Measurements from ENCODE around the gene SORCS1.

SORCS1 gene

DNA sequence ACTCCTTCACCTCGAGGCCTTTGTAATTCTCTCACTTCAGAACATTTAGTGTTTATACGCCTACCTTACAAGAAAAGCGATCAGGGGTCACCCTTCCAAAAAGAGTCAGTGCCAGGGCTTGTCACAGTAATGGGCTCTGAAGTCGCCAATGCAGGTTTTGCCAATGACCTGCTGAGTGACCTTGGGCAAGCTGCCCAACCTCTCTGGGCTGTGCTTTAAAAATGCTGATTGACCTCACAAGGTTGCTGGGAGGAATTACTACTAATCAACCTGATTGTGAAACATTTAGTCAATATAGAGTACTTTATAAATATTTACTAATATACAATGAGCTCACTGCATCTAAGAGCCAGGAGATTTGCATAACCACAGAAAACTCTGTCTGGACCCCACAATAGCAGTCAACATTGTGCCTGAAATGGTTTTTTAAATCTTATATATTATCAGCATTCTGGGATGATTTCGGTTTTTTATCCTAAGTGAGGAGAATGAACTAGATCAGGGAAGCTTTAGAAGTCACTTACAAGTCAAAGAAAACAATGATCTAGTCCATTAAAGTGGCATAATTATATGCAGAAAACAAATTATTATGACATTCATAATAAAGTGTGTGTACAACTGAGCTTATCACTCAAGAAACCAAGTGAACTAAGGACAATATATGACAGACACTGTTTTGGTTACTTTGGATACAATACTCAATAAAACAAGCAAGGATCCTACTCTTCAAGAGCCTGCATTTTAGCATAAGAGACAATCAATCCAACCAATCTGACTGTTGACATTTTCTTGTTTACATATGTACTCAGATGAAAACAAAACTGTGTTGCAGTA is 290.5 kb downstream of the SORCS1 start:
- no peak for DNase-seq

GRCh38 chr10:106872176-106872575 is 292.3 kb downstream of the SORCS1 start:
- no peak for DNase-seq

DNA sequence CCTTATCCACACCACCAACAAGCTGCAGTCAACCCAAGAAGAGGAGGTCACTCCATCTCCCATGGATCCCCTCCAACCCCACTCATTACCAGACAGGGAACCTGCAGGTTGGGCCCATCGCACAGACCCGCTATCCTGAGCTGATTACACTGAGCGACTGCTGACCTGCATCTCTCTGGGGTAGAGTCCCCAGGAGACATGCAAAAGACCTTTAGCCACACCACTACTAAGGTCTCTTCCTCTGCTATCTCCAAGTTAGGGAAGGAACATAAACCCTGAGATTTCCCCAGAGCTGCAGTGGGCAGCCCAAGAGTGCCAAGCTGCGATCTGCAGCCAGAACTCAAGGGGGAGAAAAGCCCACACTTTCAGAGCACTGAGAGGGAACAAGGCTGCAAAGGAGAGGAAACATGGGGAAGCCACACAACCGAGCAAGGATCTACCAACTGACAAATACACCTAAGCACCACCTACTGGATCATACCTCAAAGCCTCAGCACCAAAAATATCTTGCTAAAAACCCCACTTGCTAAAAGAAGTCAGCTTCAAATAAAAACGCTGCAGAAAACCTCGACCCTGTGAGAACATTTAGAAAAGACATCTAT is 298.2 kb downstream of the SORCS1 start:
- no peak for DNase-seq

DNA sequence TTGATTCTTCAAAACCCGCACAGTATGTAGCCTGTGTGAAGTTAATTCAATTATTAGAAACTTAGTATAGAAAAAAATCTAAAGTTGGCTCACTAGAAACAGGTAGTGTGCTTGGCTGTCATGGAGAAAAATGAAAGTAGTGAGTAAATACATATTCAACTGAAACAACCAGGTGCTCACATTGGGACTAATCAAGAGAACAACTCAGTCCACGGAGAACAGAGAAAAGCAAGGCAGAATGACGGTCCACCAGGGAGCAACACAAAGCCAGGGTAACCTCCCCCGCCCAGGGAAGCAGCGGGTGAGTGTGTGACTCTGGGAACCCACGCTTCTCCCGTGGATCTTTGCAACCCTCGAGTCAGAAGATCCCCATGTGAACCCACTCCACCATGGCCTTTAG is 300.5 kb downstream of the SORCS1 start:
- DNase-seq: no peak

GRCh38 chr10:106863549-106863948 is 301.0 kb downstream of the SORCS1 start:
- DNase-seq: no peak

GRCh38 chr10:106859892-106860652 is 304.4 kb downstream of the SORCS1 start:
- no peak for DNase-seq

DNA sequence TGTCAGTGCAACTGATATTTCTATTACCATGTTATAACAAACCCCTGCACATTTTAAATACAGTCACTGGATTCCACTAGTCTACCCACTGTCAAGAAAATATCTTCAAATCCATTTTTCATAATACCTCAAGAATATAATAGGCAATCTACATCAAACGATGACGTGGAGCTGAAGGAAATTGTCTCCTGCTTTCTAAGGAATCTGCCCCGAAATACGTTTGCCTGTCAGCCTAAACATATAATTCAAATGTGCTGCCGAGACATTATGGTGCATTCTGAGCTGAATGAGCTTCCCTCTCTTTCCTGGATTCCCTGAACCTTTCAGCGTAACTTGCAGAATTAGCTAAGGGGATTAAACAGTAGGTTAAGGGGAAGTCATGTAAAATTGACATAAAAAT is 306.8 kb downstream of the SORCS1 start:
- no peak for DNase-seq

DNA sequence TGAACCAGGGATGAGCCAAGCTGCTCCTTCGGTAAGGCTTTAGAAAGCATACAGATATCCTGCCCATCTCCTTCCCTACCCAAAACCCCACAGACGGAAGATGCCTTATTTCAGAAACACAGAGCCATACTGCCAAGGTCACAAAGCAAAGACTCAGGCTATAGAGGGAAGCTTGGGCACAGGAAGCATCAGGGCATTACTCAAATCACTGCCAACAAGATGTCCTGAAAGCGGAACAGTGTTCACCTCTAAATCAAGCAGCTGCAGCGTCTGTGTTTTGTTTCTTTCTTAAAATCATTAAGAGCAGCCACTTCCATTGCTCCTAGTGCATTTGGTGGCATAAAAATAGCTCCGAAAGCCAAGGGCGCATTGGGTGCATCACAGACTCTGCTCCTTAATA is 307.3 kb downstream of the SORCS1 start:
- no peak for DNase-seq

GRCh38 chr10:106836933-106837663 is 327.4 kb downstream of the SORCS1 start:
- DNase-seq: no peak

DNA sequence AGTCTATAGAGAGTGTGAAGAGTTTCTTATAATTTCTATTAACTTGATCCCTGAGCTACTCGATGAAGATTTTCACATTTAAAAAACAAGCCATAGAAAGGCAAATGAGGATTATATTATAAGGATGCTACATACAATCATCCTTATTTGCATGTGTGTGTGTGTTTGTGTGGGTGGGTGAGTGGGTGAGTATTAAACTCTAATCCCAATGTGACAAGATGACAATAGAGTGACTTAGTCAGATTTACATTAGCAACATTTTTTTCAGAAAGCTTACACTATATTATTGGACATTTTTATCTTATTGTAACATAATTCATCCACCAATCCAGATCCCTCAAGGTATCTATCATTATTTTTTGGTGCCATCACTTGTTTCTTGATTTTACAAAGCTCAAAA is 331.7 kb downstream of the SORCS1 start:
- DNase-seq: no peak

DNA sequence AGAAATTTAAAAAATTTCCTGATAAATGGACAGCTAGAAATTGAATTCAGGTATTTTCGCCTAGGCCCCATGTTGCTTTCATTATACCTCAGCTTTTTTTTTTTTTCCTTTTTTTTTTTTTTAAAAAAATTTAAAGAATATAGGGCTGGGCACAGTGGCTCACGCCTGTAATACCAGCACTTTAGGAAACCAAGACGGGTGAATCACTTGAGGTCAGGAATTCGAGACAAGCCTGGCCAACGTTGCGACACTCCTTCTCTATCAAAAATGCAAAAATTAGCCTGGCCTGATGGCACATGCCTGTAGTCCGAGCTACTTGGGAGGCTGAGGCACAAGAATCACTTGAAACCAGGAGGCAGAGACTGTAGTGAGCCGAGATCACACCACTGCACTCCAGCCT is 334.0 kb downstream of the SORCS1 start:
- DNase-seq: no peak

DNA sequence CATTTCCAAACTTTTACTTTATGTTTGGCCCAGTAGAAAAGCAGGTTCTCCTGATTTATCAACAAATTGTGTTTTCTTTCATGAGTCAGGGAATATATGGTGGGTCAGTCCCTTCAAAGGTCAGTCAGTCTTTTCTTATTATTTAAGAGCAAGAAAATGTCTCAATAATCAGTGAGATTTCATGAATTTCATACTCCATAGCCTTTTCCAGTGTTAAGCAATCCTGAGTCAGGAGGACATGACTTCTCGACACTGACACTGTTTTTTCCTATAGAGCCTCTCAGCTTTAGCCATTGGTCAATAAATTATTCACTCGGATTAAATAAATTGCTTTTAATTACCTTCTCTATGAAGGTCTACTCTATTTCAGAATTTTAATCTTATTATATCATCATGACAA is 334.5 kb downstream of the SORCS1 start:
- DNase-seq: no peak

GRCh38 chr10:106826716-106827115 is 337.8 kb downstream of the SORCS1 start:
- no peak for DNase-seq

DNA sequence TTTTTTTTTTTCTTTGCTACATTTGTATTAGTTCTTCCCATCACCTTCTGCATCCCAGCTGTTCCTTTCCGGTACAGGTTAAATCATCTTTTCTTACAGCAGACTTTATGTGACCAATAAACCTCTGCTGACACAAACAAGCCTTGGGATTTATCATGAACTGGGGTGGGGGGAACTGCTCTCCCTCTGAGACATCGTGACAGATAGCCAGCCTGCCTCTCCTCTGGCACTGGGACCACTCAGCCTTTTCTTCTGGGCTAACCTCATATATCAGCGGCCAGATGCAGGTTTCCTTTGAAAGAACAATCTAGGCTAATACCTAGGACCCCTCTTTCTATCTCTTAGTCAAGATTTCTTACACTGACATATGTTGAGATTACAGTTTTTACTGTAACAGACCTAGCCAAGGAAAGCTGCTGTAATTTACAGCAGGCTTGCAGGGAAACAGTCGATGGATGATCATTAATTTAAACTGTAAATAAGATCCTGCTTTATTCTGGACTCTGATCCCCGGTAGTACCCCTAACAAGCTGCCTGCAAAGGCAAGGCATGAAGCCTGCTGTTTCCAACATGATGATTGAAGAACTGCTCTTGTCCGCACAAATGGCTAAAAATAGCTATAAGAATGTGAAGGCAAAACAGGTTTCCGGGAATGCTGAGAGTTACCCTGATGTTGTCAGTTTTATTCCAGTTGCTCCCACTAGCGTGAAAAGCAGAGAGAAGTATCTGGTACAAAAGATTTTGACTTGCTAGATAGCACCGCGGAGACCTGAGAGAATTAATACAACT is 338.7 kb downstream of the SORCS1 start:
- no peak for DNase-seq

- DNase-seq: no peak
Observed at GRCh38 chr10:106820579-106820978, 343.9 kb downstream of the SORCS1 start.

- DNase-seq: no peak
Observed at GRCh38 chr10:106819490-106819889, 345.0 kb downstream of the SORCS1 start.

DNA sequence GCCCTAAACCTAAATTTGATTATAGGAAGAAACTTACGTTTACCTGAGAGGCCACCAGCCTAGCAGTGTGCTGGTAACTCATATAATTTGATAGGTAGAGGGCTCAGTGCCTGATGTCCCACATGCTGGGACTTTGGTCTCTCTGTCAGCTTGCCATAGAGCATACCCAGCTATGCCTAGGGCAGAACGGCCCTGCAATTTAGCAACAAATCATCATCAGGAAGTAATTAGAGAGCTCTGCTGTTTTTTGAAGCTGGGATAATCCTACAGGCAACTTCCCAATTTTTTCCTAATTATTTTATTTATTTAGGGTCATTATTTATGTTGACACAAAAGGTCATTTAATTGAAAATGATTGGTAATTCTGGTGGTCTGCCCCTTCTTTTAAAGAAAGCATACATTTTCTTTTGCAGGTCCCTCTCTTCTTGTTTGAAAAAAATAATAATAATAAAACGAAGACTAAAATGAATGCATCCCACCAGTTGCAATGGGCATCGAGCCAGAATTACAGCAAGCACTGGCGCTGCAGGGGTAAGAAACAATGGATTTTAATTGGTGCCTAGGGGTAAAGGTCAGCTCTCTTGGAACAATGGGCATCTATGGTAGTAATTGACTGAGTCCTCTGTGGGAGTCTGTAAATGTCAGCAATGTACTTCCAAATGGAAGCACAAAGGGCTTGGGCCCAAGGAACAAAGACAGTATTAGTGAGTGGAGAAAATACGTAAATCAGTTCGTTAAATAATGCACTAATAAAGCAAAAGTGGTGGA is 348.0 kb downstream of the SORCS1 start:
- DNase-seq: no peak

GRCh38 chr10:106815427-106816043 is 349.0 kb downstream of the SORCS1 start:
- DNase-seq: no peak

DNA sequence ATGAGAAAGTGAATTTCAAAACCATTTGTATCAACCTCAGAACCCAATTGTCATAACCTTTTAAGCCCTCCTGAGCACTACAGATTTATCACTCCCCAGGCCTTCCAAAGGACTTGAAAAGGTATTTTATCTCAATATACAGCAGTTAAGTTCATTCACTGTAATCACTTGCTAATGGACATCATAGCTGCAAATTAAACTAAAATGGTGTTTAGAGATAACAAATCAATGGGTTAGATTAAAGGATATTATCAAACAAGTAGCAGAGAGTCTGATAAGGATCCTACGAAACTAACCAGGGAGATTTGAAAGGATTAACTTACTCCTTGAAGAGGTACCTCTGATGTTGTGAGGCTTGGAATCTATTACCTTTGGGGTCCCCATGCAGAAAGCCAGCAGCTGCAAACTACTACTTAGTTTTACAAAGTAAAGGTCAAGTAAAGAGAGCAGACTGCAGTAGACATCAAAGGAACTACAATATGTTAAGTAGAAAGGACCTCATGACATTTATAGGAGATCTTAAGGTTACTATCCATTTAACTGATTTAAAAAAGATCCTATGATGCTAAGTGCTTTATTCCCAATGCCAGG is 359.4 kb downstream of the SORCS1 start:
- DNase-seq: no peak

DNA sequence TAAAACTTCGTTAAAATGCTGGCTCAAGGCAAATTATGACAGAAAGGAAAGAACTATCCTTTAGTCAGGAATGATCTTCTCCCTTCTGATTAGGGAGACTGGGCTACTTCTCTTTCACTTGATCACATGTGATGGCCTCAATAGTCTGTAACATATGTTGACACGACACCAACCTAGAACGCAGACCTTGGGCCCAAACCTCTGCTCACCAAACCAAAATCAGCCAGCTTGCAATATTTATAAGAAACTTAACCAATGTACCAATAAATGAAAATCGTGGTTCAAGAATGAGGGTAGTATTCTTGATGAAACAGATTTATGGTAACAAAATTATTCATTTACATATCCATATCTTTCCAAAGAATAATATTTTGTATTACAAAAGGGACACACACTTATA is 361.6 kb downstream of the SORCS1 start:
- DNase-seq: no peak

DNA sequence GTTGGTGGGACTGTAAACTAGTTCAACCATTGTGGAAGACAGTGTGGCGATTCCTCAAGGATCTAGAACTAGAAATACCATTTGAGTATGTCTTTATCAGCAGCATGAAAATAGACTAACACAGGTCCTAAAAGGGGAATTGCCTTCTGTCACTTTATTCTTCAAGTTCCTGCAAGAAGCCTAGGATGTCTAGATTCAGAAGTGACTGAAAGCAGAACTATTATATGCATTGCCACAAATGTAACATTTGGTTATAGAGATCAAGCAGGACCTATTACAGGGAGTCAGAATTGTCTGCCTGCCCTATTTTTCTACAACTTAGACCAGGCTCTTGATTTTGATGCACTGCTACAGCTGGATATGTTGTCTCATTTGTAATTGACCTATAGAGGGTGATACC is 364.7 kb downstream of the SORCS1 start:
- no peak for DNase-seq
